Thoracic aorta (tissue), 2 donors: ENCODE results near the gene NCBP2. TPM values are rescaled to one million over a fixed set of nuclear protein-coding genes. Genes with fewer than 3 reads are reported as not detected.
A peak's percentile ranks its signal among the peaks of the same experiment; 100 is the strongest.
"Not testable (repeated sequence)": the region's sequence is repeated elsewhere in the genome, so short reads cannot be mapped to it uniquely, and the experiment has no call there.

ENCODE experiments used
- ATAC-seq: fragments of 150-250 bp; one replicate; pipeline ENCODE4 v1.8.0; 2017; ENCODE audit warnings: low read depth; ENCODE audit not compliant: insufficient number of reproducible peaks, low FRiP score
- DNase-seq: peaks from one replicate; pipeline ENCODE4 v3.0.0-alpha.2; 2020; ENCODE audit warnings: low spot score
- H3K27ac ChIP-seq, 2 donors: fragments of 200-600 bp; sonication (generic); 1 replicate in 1 of 2; 2 replicates in 1 of 2; pipeline ENCODE4 v1.5.1; 2016; ENCODE audit warnings: mild to moderate bottlenecking in 2 of 2, moderate library complexity in 2 of 2
- H3K27me3 ChIP-seq: fragments of 200-600 bp; sonication (generic); replicated peaks from 2 replicates; pipeline ENCODE4 v1.6.0; 2016; ENCODE audit warnings: mild to moderate bottlenecking; ENCODE audit not compliant: insufficient read depth
- H3K36me3 ChIP-seq: fragments of 200-600 bp; sonication (generic); one replicate; pipeline ENCODE4 v1.5.1; 2016
- H3K4me1 ChIP-seq, 2 donors: fragments of 200-600 bp; sonication (generic); 1 replicate in 1 of 2; 2 replicates in 1 of 2; pipeline versions ENCODE4 v1.5.1 to v1.6.0; 2016; ENCODE audit warnings: low read depth in 2 of 2, mild to moderate bottlenecking in 1 of 2; ENCODE audit not compliant: control insufficient read depth in 1 of 2
- H3K4me3 ChIP-seq: fragments of 200-600 bp; sonication (generic); 2 replicates; pipeline ENCODE4 v1.5.1; 2016; ENCODE audit warnings: mild to moderate bottlenecking
- H3K9me3 ChIP-seq: fragments of 200-600 bp; sonication (generic); 2 replicates; pipeline ENCODE4 v1.5.1; 2016
- CTCF ChIP-seq: fragments of 200-600 bp; sonication (generic); IDR thresholded peaks from one replicate; pipeline ENCODE4 v1.5.1; 2019; ENCODE audit warnings: antibody characterized with exemption
- total RNA-seq, 2 donors: library from RNA; depleted of rRNA; stranded (reverse); fragments of >200 nt; gene quantifications; one replicate each; pipeline versions ENCODE4 v1.1.0 to v1.2.3, GENCODE V29; 2016

NCBP2 gene
- total RNA-seq, 2 donors from 2014 or later = 26.5 to 44.1 TPM

- H3K27me3 ChIP-seq = no peaks in the 10 kb centered on the region
- TF ChIP-seq CTCF = no peak
- peaks cover 5 to 15% of the 10 kb centered on the region in 2 donors for H3K4me1 ChIP-seq
- no peaks in the 10 kb centered on the region for H3K36me3 ChIP-seq
- no peaks in the 10 kb centered on the region for H3K9me3 ChIP-seq
- ATAC-seq = no peak
- no peak overlapping the region for H3K4me3 ChIP-seq
- H3K27ac ChIP-seq = no peak overlapping the region
- DNase-seq = no peak
These were observed 5.0 kb upstream of the NCBP2 start for GRCh38 chr3:196947136-196947859.

- Histone ChIP-seq H3K4me3 (peak overlapping the region; percentile 76), H3K4me1 (peaks cover 14 to 31% of the 10 kb centered on the region in 2 donors)
- not testable (repeated sequence) for ATAC-seq, H3K27ac ChIP-seq, DNase-seq, H3K36me3 ChIP-seq, H3K9me3 ChIP-seq, H3K27me3 ChIP-seq
These were observed 1.9 kb upstream of the NCBP2 start for GRCh38 chr3:196944037-196944790.

- Histone ChIP-seq H3K4me3 (peak overlapping the region; percentile 76), H3K27ac (peak overlapping the region; percentile 78 to 91), H3K9me3 (no peaks in the 10 kb centered on the region), H3K27me3 (no peaks in the 10 kb centered on the region), H3K36me3 (peaks cover 8% of the 10 kb centered on the region), H3K4me1 (peaks cover 14 to 31% of the 10 kb centered on the region in 2 donors)
- DNase-seq (no peak), ATAC-seq (no peak)
- TF ChIP-seq CTCF = no peak
These were observed 568 bp upstream of the NCBP2 start for GRCh38 chr3:196942915-196943277.

- ATAC-seq = peak; percentile 49
- Histone ChIP-seq H3K36me3 (peaks cover 19% of the 10 kb centered on the region), H3K9me3 (no peaks in the 10 kb centered on the region), H3K27ac (peak overlapping the region; percentile 78 to 89), H3K27me3 (no peaks in the 10 kb centered on the region), H3K4me3 (peak overlapping the region; percentile 76), H3K4me1 (peaks cover 14 to 31% of the 10 kb centered on the region in 2 donors)
- DNase-seq = no peak
- TF ChIP-seq CTCF = no peak
These were observed 551 bp downstream of the NCBP2 start for GRCh38 chr3:196941729-196942225.

GRCh38 chr3:196938576-196938975 lies 3.8 kb downstream of the NCBP2 start:
- no peaks in the 10 kb centered on the region for H3K27me3 ChIP-seq
- H3K36me3 ChIP-seq = peaks cover 39% of the 10 kb centered on the region
- no peaks in the 10 kb centered on the region for H3K9me3 ChIP-seq
- DNase-seq = no peak
- peaks cover 10 to 23% of the 10 kb centered on the region in 2 donors for H3K4me1 ChIP-seq
- no peak overlapping the region for H3K4me3 ChIP-seq
- no peak overlapping the region for H3K27ac ChIP-seq
- ATAC-seq = no peak
- no peak for TF ChIP-seq CTCF
